ENCODE measurements around the gene DTX3. TPM values are rescaled to one million over a fixed set of nuclear protein-coding genes. Genes with fewer than 3 reads are reported as not detected.

The DTX3 gene
- total RNA-seq, 1 experiment from 2014 or later, result 0.37 TPM

- no peak overlapping the region for H3K4me2 ChIP-seq (ENCODE audit: low read length)
- no peaks in the 10 kb centered on the region for H3K27me3 ChIP-seq (ENCODE audit: insufficient read depth, low read length)
- DNase-seq (ENCODE audit: low read depth, low spot score) (no peak), ATAC-seq (no peak)
- no peak overlapping the region for H2AFZ ChIP-seq (ENCODE audit: low read depth, low read length, poor library complexity, severe bottlenecking)
- H3K9ac ChIP-seq (ENCODE audit: low read length), result no peak overlapping the region
- ChIA-PET POLR2A (no interaction called here), RAD21 (ENCODE audit: low non-redundant PET in 1 of 2, low total read pairs in 2 of 2, uncharacterized antibody in 2 of 2, unreplicated experiment in 2 of 2) (no interaction called here), CTCF (no interaction called here)
- H3K79me2 ChIP-seq (ENCODE audit: insufficient read depth, low read length), result no peaks in the 10 kb centered on the region
- H3K27ac ChIP-seq (ENCODE audit: low read depth, low read length), result no peak overlapping the region
- intact Hi-C loops (cut with micrococcal nuclease), result no loop called here
- peaks cover 5 to 8% of the 10 kb centered on the region in 2 experiments; a peak in 2 of 4 replicates for H3K36me3 ChIP-seq (ENCODE audit: control insufficient read depth in 1 of 2, insufficient read depth in 2 of 2, low read length in 2 of 2)
- no peaks in the 10 kb centered on the region for H3K9me3 ChIP-seq (ENCODE audit: control insufficient read depth in 1 of 2, insufficient read depth in 1 of 2, low read depth in 1 of 2, low read length in 2 of 2)
- BruUV-seq (replicated peaks), result no TSS peak
- H3K9me2 ChIP-seq (ENCODE audit: insufficient read depth), result no peaks in the 10 kb centered on the region
- H4K20me1 ChIP-seq (ENCODE audit: insufficient read depth), result no peaks in the 10 kb centered on the region
- TF ChIP-seq ZBTB33 (IDR thresholded peaks at IDR 0.05; ENCODE audit: extremely low read depth, insufficient replicate concordance, low read length) (no peak), CBX3 (IDR thresholded peaks at IDR 0.05; ENCODE audit: low read depth) (no peak), EGR1 (IDR thresholded peaks at IDR 0.05; ENCODE audit: low read depth) (no peak), POLR2AphosphoS5 (IDR thresholded peaks at IDR 0.05; ENCODE audit: low read depth, low read length) (no peak), ATF3 (IDR thresholded peaks at IDR 0.05) (no peak), YY1 (IDR thresholded peaks at IDR 0.05; ENCODE audit: extremely low read depth, insufficient replicate concordance, low read depth, low read length) (no peak), ZFX (IDR thresholded peaks at IDR 0.05) (no peak), SP1 (IDR thresholded peaks at IDR 0.05; ENCODE audit: low read depth) (no peak), CEBPB (IDR thresholded peaks at IDR 0.05; ENCODE audit: low read depth) (no peak), POLR2A (IDR thresholded peaks at IDR 0.05; ENCODE audit: borderline replicate concordance, extremely low read depth, insufficient read depth, insufficient read length) (no peak), ELF1 (IDR thresholded peaks at IDR 0.05; ENCODE audit: borderline replicate concordance, low read depth) (no peak)
- no peak overlapping the region for H3K4me3 ChIP-seq (replicated peaks in 1 of 2; ENCODE audit: low read depth in 1 of 2, low read length in 2 of 2)
- H3K4me1 ChIP-seq (ENCODE audit: control insufficient read depth in 1 of 2, insufficient read depth in 2 of 2, low read length in 2 of 2), result peaks cover 2 to 6% of the 10 kb centered on the region in 2 experiments; a peak in 2 of 4 replicates
Observed at GRCh38 chr12:57605811-57606311, 1.2 kb downstream of the DTX3 start.

Data from HCT116 (cell line).